GM21360 (cell line): Measurements from ENCODE around the gene WFDC12.
"Not testable (repeated sequence)": the region's sequence is repeated elsewhere in the genome, so short reads cannot be mapped to it uniquely, and the experiment has no call there.

ENCODE experiments used
- ATAC-seq: cut with Tn5 transposase; IDR thresholded peaks from one replicate; pipeline ENCODE4 v1.9.1; 2021; ENCODE audit warnings: mild to moderate bottlenecking, moderate library complexity; ENCODE audit not compliant: unreplicated experiment

WFDC12 gene, protein sequence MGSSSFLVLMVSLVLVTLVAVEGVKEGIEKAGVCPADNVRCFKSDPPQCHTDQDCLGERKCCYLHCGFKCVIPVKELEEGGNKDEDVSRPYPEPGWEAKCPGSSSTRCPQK

DNA sequence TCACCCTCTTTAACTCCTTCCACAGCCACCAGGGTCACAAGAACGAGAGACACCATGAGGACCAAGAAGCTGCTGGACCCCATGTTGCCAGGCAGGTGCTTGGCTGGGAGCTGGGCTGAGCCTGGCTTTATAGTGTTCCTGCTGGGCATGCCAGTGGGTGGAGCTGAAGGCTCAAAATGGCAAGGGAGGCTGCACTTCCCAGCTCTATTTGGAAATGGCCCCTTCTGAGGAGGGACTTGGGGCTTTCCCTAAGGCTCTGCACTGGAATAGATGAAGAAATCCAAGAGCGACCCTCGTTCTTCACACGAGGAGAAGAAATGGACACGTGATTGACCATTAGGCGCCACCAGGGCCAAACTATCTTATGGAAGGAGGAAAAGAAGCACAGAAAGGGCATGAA is at the start of gene WFDC12:
WFDC12 (minus strand) TSS at position 101 of the 400 bp plus-strand sequence; CDS start at position 83, 18 bp downstream.
- no peak for ATAC-seq

DNA sequence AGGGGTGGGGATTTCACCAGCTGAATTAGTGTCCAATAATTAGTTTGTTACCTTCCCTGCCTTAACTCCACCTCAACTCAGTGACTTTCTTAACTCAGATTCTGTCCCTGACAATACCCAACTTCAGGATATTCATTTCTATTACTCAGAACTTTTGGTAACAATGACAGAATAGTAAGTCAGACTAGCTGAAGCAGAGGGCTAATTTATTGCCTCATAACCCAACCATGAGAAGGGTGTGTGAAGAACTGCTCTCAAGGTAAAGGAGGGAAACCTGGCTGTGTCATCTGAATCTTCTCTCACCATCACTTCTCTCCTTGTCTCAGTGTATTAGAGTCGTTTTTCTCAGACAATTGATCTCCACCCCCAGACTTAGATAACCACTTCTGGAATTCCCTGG is 49.3 kb upstream of the WFDC12 start:
- no peak for ATAC-seq

DNA sequence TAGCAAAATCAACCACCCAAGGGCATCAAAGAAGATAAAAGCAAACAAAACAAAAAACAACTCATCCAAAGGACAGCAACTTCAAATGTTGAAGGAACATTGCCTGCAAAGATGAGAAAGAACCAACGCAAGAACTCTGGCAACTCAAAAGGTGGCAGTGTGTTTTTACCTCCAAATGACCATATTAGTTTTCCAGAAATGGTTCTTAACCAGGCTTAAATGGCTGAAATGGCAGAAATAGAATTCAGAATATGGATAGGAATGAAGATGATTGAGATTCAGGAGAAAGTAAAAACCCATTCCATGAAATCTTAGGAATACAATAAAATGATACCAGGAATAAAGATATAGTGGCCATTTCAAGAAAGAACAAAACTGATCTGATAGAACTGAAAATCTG is 40.6 kb upstream of the WFDC12 start:
- no peak for ATAC-seq

DNA sequence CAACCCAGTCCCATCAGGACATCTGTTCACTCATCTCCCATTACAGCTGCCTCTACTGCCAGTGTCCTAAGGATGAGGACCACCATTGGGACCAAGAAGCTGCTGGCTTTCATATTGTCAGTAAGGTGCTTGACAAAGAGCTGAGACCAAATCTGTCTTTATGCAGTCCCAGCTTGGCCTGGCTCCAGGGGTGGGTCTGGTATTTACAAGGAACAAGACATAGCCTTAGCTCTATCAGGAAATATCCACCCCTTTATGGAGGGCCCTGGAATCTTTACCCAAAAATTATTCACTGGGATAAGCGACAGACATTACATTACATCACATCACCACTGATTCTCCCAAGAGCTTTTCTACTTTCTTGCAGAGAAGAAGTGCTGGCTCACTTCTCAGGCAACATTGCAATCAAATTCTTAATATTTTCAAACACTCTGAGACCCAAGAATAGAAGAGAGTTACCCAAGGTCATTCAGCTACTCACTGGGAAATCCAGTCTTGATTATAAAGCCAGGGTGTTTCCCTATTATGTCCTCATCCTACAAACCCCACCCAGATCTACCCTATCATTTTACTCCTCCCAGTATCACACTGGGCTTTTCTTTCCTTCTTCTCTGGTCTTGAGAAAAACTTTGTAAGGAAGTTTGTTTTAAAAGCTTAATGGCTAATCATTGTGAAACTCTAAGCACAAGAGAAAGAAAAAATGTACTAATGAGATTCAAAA is 39.0 kb upstream of the WFDC12 start:
- ATAC-seq, result no peak

DNA sequence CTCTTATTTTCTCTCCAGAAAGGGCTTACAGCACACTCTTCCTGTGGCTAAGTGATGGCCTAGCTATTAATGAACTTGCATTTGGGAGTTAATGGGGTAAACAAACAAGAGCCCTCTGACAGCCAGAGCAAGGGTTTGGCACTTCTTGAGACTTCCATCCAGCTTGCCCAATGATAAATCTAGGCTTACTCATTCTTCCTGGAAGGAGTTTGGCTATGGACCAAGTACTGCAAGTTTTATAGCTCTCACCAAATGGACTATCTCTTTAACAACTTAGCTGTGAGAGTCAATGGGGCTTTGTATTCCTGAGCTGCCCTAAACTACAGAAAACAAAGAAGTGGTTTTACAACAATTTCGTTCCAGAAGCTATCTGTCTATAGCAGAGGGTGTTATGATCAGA is 33.7 kb upstream of the WFDC12 start:
- ATAC-seq, result no peak

DNA sequence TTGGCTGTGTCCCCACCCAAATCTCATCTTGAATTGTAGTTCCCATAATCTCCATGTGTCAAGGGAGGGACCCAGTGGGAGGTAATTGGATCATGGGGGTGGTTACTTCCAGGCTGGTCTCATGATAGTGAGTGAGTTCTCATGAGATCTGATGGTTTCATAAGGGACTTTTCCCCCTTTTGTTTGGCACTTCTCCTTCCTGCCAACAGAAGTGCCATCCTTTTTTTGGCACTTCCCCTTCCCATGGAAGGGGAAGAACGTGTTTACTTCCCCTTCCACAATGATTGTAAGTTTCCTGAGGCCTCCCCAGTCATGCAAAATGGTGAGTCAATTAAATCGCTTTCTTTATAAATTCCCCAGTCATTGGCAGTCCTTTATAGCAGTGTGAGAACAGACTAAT is 32.4 kb upstream of the WFDC12 start:
- no peak for ATAC-seq

DNA sequence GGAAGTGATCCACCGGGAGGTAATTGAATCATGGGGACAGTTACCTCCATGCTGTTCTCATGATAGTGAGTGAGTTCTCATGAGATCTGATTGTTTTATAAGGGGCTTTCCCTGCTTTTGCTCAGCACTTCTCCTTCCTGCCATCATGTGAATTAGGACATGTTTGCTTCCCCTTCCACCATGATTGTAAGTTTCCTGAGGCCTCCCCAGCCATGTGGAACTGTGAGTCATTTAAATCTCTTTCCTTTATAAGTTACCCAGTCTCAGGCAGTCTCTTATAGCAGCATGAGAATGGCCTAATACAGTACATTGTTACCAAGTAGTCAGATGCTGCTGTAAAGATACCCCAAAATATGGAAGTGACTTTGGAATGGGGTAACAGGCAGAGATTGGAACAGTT is 30.5 kb upstream of the WFDC12 start:
- not testable (repeated sequence) for ATAC-seq

DNA sequence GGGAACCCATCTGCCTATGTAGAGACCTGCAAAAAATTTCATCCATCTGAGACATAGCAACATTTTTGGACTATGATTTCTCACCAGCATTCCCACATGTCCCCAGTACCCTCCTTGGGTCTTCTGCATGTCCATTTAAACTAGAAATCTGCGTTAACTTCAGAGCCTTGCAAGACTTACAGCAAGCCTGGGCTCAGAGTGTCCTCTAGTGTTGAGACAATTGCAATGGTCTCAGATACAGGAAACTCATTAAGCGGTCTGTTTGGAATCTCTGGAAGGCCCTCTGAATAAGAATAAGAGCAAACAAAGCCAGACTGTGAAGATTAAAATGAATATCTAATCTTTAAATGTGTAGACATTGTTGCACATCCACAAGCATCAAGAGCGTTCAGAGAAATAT is 29.9 kb upstream of the WFDC12 start:
- no peak for ATAC-seq

DNA sequence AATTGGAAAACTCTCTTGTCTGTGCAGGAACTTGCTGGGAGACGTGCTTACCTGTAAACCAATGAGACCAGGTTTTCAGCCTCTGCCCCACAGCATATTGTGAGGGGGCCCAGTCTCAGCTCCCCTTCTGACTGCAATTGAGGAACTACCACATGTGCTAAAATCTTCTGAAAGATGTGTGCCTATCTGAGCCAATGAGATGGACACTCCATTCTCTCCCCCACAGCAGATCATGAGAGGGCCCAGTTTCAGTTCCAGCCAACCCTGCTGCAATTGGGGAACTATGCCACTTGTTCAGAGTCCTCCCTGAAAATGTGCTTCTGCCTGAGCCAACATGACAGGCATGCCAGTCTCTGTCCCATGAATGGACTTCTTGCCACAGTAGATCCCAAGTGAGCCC is 29.5 kb upstream of the WFDC12 start:
- no peak for ATAC-seq

DNA sequence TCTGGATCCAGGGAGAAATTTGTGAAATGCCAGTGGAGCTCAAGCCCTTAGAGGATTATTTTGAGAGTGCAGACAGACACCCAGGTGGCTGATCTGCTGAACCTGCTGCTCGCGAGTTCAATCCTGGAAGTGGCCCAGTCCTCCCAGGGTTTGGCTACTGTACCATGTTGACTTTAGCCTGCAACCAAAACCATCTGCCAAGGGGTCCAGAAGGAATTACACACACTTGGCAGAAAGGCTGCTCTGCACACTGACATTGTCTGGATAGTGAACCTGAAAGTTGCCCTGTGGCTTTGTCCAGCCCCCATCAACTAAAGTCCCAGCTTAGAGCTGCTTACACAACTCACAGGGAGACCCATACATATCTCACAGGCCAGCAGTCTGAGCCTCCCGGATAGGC is 28.9 kb upstream of the WFDC12 start:
- no peak for ATAC-seq

DNA sequence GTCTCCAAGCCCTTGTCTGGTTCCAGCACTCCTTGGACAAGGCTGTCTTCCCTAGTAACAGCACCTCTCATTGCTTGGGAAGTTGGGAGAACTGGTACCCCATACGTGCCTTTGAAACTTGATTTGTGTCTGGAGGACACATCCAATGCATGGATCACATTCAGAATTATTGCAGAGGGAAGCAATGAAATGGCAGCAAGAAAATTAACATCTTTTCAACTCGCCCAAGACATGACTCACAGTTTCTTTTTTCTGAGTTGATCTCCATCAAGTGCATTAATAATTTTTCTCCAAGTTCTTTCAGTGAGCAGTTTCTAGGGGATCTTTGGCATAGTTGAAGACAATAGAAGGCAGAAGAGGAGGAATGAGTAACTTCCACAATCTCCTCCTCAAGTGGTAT is 28.1 kb upstream of the WFDC12 start:
- ATAC-seq, result no peak

DNA sequence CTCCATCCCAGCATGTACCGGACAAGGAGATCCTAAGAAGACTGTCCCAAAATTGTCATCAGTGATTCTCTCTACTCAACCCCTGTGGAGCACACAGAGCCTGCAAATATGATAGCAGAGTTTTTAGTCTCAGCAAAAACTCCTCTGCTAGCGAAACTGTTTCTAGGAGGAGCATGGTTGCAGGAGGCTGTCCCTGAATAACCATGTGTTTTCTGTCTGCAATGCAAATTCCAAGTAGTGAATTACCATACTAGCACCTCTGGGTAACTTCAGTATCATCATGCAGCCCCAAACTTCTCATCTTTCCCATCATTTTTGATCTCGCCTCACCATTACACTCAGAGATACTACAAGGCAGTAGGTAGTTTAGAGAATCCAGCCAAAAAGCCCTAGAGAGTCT is 24.8 kb upstream of the WFDC12 start:
- no peak for ATAC-seq

DNA sequence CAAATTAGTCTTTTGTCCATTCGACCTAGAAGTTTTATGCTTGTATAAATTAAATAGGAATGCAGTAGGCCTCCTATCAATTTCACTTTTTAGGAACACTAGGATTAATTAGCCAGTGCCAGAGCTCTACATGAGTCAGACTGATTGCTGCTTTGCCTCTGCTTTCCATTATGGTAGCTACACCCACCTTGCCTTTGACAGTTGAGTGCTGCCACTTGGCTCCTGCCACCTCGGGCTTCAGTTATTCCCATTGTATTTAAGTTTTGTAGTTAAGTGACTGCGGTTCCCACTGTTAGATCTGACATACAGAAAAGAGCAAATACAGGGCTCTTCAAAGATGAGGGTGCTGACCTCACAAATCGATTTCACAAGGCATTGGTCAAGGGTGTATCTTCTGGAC is 16.6 kb upstream of the WFDC12 start:
- ATAC-seq, result no peak

DNA sequence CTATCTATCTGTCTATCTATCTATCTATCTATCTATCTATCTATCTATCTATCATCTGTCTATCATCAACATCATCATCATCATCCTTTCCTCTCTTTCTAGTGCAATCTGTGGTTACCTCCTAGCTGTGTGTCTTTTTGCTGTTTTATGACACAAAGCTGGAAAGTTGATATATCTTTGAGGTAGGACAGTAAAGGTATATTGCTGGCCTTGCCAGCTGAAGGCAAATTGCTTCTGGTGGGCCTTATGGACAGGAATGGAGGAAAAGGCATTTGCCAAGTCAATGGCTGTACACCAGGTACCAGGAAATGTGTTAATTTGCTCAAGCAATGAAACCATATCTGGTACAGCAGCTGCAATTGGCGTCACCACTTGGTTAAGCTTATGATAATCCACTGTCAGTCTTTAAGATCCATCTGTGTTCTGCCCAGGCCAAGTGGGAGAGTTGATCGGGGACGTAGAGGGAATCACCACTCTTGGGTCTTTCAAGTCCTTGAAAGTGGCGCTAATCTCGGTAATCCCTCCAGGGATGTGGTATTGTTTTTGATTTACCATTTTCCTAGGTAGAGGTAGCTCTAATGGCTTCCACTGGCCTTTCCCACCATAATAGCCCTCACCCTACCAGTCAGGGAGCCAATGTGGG is 15.6 kb upstream of the WFDC12 start:
- ATAC-seq, result not testable (repeated sequence)

DNA sequence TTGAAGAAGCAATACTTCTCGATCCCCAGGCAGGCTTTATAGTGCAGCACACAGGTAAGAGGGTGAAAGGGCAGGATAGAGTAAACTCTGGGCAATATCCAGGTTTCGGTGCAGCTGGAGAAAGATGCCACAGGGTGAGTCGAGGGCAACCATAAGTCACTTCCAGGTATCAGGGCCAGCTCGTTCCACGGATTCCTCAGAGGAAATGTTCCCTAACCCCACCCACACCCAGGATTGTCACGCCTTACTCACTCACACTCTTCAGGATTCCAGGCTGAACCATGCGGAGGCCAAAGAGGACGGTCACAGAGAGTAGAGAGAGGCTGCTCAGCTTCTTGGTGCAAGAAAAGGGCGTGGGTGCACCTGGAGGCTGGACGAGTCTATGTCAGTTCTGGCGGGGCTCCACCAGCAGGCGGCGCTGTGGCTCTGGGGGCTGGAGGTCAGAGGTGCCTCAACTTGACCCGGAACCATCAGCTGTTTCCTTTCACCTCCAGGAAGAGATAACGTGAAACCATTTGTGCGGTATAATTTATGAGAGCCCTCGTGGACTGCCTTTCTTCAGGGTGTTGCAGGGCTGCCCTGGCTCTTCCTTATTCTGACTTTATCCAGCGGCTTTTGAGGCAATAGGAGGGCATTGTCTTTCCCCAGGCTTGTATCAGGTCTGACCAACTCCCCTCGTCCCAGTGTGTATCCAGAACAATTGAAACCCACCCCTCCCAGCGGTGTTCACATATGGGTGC is 14.5 kb upstream of the WFDC12 start:
- no peak for ATAC-seq

DNA sequence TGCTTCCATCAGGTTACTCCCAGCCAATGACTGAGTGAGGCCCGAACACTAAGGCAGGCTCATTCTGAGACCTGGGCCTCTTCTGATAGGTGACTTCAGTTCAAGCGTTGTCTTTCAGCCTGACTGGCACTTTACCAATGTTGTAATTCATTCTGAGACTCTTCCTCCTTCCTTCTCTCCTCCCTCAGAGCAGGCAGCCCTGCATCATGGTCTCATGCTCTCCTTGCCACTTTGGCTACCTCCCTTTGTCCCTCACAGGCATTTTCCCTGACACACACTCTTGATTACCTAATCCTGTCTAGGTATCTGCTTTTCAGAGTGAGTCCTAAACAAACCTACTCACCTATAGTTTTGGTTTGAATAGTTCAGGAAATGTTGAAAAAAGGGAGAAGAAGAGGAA is 12.6 kb upstream of the WFDC12 start:
- no peak for ATAC-seq

DNA sequence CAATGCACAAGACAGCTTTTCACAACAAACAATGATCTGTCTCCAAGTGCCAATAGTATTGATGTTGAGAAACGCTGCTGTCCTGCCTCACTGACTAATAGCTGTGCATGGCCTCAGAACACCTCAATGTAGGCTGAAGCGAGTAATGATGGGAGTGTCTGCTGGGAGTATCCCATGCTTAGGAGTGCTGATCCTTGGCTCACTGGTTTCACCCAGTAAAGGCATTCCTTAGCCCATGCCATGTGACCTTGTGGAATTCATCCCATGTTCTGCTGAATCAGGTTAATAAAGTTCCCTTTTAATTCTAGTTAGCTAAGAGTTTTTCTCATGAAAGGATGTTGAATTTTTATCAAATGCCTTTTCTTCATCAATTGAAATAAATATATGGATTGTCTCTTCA is 3.8 kb upstream of the WFDC12 start:
- ATAC-seq, result no peak

DNA sequence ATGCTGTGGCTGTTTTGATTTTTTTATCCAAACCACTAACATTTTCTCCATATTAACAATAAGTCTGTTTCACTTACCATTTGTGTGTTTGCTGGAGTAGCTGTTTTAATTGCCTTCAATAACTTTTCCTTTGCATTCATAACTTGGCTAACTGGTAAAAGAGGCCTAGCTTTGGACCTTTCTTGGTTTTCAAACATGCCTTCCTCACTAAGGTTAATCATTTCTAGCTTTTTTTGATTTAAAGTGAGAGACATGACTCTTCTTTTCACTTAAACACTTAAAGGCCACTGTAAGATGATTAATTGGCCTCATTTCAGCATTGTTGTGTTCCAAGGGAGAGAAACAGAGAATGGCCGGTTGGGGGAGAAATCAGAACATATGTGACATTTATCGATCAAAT is 2.9 kb downstream of the WFDC12 start:
- ATAC-seq, result no peak

DNA sequence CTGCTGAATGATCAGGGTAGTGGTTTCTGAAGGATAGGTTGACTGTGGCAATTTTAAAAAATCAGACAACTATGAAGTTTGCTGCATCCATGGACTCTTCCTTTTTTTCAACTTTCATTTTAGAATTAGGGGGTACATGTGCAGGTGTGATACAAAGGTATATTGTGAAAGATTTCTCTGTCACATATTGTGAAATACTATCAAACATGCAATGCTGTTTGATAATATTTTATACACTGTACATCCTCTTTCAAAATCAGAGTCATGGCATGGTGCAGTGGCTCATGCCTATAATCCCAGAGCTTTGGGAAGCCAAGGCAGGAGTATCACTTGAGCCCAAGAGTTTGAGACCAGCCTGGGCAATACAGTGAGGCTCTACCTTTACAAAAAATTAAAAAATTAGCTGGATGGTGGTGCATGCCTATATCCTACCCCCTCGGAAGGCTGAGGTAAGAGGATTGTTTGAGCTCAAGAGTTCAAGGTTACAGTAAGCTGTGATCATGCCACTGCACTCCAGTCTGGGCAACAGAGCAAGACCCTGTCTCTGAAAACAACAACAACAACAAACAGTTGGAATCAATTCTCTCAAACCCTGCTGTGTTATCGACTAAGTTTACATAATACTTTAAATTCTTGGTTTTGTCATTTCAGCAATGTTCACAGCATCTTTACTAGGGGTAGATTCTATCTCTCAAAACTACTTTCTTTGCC is 4.6 kb downstream of the WFDC12 start:
- no peak for ATAC-seq

DNA sequence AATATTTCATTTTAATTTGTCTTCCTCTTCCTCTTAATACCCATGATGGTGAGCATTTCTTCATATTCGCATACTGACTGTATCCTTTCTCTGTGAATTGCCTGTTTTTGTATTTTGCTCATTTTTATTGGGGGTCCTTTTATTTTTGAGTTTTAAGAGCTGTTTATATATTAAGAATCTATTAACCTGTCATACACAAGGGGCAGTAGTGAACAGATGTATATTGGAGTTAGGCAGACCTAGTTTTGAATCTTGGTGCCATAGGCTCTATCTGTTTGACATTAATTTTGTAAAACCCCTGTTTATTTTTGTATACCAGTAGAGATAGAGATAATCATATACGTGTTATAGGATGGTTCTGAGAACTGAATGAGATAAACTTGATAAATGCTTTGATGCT is 6.2 kb downstream of the WFDC12 start:
- ATAC-seq, result no peak

DNA sequence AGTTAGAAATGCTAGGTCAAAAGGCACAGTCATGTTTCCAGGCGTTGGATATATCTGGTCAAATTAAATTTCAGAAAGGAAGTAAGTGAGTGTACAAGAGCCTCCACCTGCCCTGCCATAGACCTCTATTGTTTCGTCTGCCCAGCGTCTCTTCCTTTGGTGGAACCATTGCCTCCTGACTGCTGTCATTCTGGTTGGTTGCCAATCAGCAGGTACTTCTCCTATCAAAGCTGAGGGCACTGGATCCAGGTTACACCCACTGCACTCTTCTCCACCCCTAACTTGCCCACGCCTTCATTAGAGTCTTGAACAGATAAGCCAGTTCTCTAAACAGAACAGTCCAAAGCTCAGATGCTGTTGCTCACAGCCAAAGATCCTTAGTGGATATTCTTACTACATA is 6.7 kb downstream of the WFDC12 start:
- no peak for ATAC-seq
